NB4 (cell line): ENCODE results near the gene SV2A.
"Not testable (repeated sequence)": the region's sequence is repeated elsewhere in the genome, so short reads cannot be mapped to it uniquely, and the experiment has no call there.

Experiments
- DNase-seq: peaks from one replicate; pipeline ENCODE4 v3.0.0; 2010; ENCODE audit warnings: low read depth
- H3K4me3 ChIP-seq: one replicate; pipeline ENCODE4 v1.5.1; 2011; ENCODE audit warnings: mild to moderate bottlenecking, low read depth, low read length, moderate library complexity
- CTCF ChIP-seq: IDR thresholded peaks from one replicate; pipeline ENCODE4 v1.5.1; 2012; ENCODE audit warnings: low read depth, low read length
- MYC ChIP-seq: IDR thresholded peaks from 2 replicates; pipeline ENCODE4 v1.6.1; 2011; ENCODE audit warnings: low read depth, low read length
- POLR2A ChIP-seq: IDR thresholded peaks from 2 replicates; pipeline ENCODE4 v1.6.1; 2011; ENCODE audit warnings: mild to moderate bottlenecking; ENCODE audit not compliant: insufficient read length; ENCODE audit errors: extremely low read depth
- TF ChIP-seq, protein P1 (sequence below): IDR thresholded peaks from 2 replicates; pipeline ENCODE4 v1.6.1; 2011; ENCODE audit warnings: low read depth, low read length

Gene SV2A

DNA sequence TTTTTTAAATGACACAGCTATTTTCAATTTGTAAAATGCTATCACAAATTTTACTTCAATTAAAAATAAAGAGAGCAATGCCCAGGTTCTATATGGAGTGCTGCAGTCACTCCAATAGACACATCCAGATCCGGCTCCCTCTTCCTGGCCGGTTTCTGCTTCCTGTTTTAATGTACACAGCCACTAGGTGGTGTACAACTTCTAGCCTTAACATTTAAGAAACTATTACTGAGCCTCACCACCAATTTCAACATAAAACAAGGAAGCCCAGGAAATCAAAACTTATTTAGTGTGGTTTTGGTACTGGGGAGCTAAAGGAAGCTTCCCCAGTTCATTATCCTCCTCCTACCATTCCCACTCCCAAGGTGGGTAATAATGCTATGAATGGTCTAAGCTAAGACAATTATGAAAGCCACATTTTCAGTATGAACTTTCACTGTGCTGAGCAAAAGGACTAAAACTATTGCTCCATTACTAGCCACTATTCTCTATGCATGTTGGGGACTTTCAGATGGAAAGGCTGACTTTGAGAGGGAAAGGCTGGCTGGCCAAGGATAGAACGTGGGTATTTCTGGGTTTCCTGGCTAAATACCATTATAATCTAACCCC lies 44.5 kb upstream of the SV2A start:
- peak; percentile 78 for DNase-seq
- TF ChIP-seq CTCF: peak; percentile 30
- TF ChIP-seq, protein P1, sequence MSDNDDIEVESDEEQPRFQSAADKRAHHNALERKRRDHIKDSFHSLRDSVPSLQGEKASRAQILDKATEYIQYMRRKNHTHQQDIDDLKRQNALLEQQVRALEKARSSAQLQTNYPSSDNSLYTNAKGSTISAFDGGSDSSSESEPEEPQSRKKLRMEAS: no peak
- no peak for TF ChIP-seq MYC
- H3K4me3 ChIP-seq: no peak overlapping the region

GRCh38 chr1:149957548-149957947 lies 39.9 kb upstream of the SV2A start:
- DNase-seq, H3K4me3 ChIP-seq: not testable (repeated sequence)

- no peak for TF ChIP-seq MYC
- TF ChIP-seq POLR2A: no peak
- TF ChIP-seq CTCF: no peak
- TF ChIP-seq, protein P1: no peak
- no peak for DNase-seq
- no peak overlapping the region for H3K4me3 ChIP-seq
Measured at GRCh38 chr1:149949911-149950310, 32.3 kb upstream of the SV2A start.

GRCh38 chr1:149945206-149945605 lies 27.6 kb upstream of the SV2A start:
- H3K4me3 ChIP-seq: no peak overlapping the region
- DNase-seq: no peak
- TF ChIP-seq MYC (no peak), CTCF (no peak), POLR2A (no peak)
- TF ChIP-seq, protein P1: no peak

- TF ChIP-seq CTCF: no peak
- no peak for TF ChIP-seq MYC
- no peak for DNase-seq
- H3K4me3 ChIP-seq: no peak overlapping the region
Measured at GRCh38 chr1:149942885-149943284, 25.2 kb upstream of the SV2A start.

DNA sequence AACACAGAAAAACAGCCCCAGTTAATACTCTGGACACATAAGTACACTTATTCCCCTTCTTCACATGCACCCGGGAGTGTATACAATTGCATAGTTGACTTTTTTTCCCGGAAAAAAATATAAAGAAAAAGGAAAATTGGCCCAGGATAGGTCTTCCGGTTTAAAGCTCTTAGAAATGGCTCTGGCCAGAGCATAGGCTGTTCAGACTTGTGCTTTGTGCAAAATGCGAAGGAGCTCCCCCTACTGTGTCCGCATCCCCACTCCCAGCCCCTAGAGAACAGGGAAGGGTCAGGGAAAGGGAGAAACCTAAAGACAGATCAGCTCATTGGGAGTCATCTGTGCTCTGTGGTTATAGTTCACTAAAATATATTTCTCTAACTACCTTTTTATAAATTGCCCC lies 24.6 kb upstream of the SV2A start:
- no peak overlapping the region for H3K4me3 ChIP-seq
- DNase-seq: no peak
- TF ChIP-seq CTCF: peak; percentile 14
- TF ChIP-seq, protein P1: no peak
- no peak for TF ChIP-seq POLR2A
